Testis (tissue), 2 donors: ENCODE measurements around the gene SNAI3.

Experiments used
- CTCF ChIP-seq, 3 experiments: fragments of 450-650 bp in 2 of 3; fragments of 200-600 bp in 1 of 3; sonication (generic) in 1 of 3; IDR thresholded peaks; one replicate each; pipeline ENCODE4 v1.5.1; 2016 to 2019; ENCODE audit warnings: antibody characterized with exemption in 3 of 3, mild to moderate bottlenecking in 2 of 3, moderate library complexity in 1 of 3
- POLR2A ChIP-seq: fragments of 450-650 bp; IDR thresholded peaks from one replicate; pipeline ENCODE4 v1.6.1; 2017; ENCODE audit warnings: antibody characterized with exemption, mild to moderate bottlenecking, moderate library complexity

DNA sequence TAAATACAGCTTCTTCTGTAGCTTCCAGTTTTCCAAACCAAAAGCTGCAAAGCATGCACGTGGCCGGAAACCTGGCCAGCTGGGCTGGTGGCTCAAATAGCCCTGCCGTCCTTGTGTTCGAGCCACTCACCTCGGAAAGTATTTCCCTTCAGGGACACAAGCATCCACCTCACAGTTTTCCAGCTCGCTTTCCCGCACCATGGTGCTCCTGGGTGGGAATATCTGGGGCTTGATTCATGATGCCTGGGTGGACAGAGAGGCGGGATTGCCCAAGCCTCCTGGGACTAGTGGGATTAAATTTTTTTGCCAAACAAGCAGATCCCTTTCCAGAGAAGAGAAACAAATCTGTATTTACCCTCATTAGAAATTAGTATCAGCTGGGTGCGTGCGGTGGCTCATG is 16.3 kb downstream of the SNAI3 start:
- TF ChIP-seq CTCF (IDR thresholded peaks at IDR 0.05) (no peak), POLR2A (no peak)
